SK-N-SH treated with all-trans-retinoic acid at 6 μM for 48 hours (cell line): ENCODE results near the gene RASAL2.

ENCODE experiments used
- ATAC-seq: fragments of 200-7000 bp; cut with Tn5 transposase; 3 replicates; pipeline ENCODE4 v1.9.1; 2020; ENCODE audit warnings: mild to moderate bottlenecking, moderate library complexity
- ARNTL ChIP-seq: fragments of 450-650 bp; formaldehyde crosslinking; IDR thresholded peaks from 2 replicates; pipeline ENCODE4 v1.5.0; 2020; ENCODE audit warnings: low read depth, mild to moderate bottlenecking, moderate library complexity, borderline replicate concordance
- BACH2 ChIP-seq: fragments of 250-450 bp; sonication (Bioruptor Pico); IDR thresholded peaks from 2 replicates; pipeline ENCODE4 v1.9.0; 2021; ENCODE audit warnings: mild to moderate bottlenecking, borderline replicate concordance
- CREB5 ChIP-seq: fragments of 250-450 bp; sonication (Bioruptor Pico); IDR thresholded peaks from 2 replicates; pipeline ENCODE4 v1.5.1; 2020; ENCODE audit warnings: low read depth, mild to moderate bottlenecking, moderate library complexity
- CSDC2 ChIP-seq: fragments of 250-450 bp; sonication (Bioruptor Pico); IDR thresholded peaks from 2 replicates; pipeline ENCODE4 v1.5.0; 2020; ENCODE audit warnings: mild to moderate bottlenecking, moderate library complexity
- CSRNP3 ChIP-seq: fragments of 250-450 bp; sonication (Bioruptor Pico); IDR thresholded peaks from 2 replicates; pipeline ENCODE4 v1.5.1; 2021; ENCODE audit warnings: mild to moderate bottlenecking, moderate library complexity
- ESRRG ChIP-seq: fragments of 250-450 bp; sonication (Bioruptor Pico); IDR thresholded peaks from 2 replicates; pipeline ENCODE4 v1.6.1; 2021; ENCODE audit warnings: mild to moderate bottlenecking
- GLIS3 ChIP-seq: fragments of 250-450 bp; sonication (Bioruptor Pico); IDR thresholded peaks from 2 replicates; pipeline ENCODE4 v1.5.0; 2020; ENCODE audit warnings: mild to moderate bottlenecking, moderate library complexity
- ISL1 ChIP-seq: fragments of 250-450 bp; sonication (Bioruptor Pico); IDR thresholded peaks from 2 replicates; pipeline ENCODE4 v2.1.2; 2022; ENCODE audit warnings: mild to moderate bottlenecking, moderate library complexity
- PATZ1 ChIP-seq: fragments of 250-450 bp; sonication (Bioruptor Pico); IDR thresholded peaks from 2 replicates; pipeline ENCODE4 v1.8.0; 2020; ENCODE audit warnings: mild to moderate bottlenecking, moderate library complexity, borderline replicate concordance
- PPARA ChIP-seq: fragments of 250-450 bp; sonication (Bioruptor Pico); IDR thresholded peaks from 2 replicates; pipeline ENCODE4 v1.5.0; 2020; ENCODE audit warnings: mild to moderate bottlenecking, borderline replicate concordance
- RARB ChIP-seq: fragments of 250-450 bp; sonication (Bioruptor Pico); IDR thresholded peaks from 2 replicates; pipeline ENCODE4 v1.8.0; 2021; ENCODE audit warnings: mild to moderate bottlenecking, moderate library complexity
- SNAI2 ChIP-seq: fragments of 250-450 bp; sonication (Bioruptor Pico); IDR thresholded peaks from 2 replicates; pipeline ENCODE4 v1.5.0; 2020; ENCODE audit warnings: mild to moderate bottlenecking, moderate library complexity
- TCF4 ChIP-seq: fragments of 250-450 bp; sonication (Bioruptor Pico); IDR thresholded peaks from 2 replicates; pipeline ENCODE4 v1.8.0; 2021; ENCODE audit warnings: mild to moderate bottlenecking, moderate library complexity, borderline replicate concordance
- TOX ChIP-seq: fragments of 250-450 bp; sonication (Bioruptor Pico); IDR thresholded peaks from 2 replicates; pipeline ENCODE4 v1.8.0; 2021; ENCODE audit warnings: mild to moderate bottlenecking, moderate library complexity, borderline replicate concordance
- ZC3H10 ChIP-seq: fragments of 250-450 bp; sonication (Bioruptor Pico); IDR thresholded peaks from 2 replicates; pipeline ENCODE4 v1.5.1; 2021; ENCODE audit warnings: mild to moderate bottlenecking, moderate library complexity
- ZFP3 ChIP-seq: fragments of 250-450 bp; sonication (Bioruptor Pico); IDR thresholded peaks from 2 replicates; pipeline ENCODE4 v1.5.0; 2020; ENCODE audit warnings: mild to moderate bottlenecking, moderate library complexity
- ZFP30 ChIP-seq: fragments of 450-650 bp; formaldehyde crosslinking; IDR thresholded peaks from 2 replicates; pipeline ENCODE4 v1.5.0; 2022; ENCODE audit warnings: mild to moderate bottlenecking, moderate library complexity
- ZNF565 ChIP-seq: fragments of 450-650 bp; formaldehyde crosslinking; conservative IDR thresholded peaks from 2 replicates; pipeline ENCODE4 v1.5.0; 2020; ENCODE audit warnings: low read depth, mild to moderate bottlenecking, moderate library complexity
- ZNF70 ChIP-seq: fragments of 450-650 bp; formaldehyde crosslinking; IDR thresholded peaks from 2 replicates; pipeline ENCODE4 v1.5.0; 2020; ENCODE audit warnings: mild to moderate bottlenecking, moderate library complexity
- ZNF8 ChIP-seq: fragments of 450-650 bp; formaldehyde crosslinking; IDR thresholded peaks from 2 replicates; pipeline ENCODE4 v1.5.0; 2020; ENCODE audit warnings: mild to moderate bottlenecking, moderate library complexity
- TF ChIP-seq, protein P1 (sequence below): fragments of 250-450 bp; sonication (Bioruptor Pico); IDR thresholded peaks from 2 replicates; pipeline ENCODE4 v1.8.0; 2021; ENCODE audit warnings: low read depth, mild to moderate bottlenecking, moderate library complexity, borderline replicate concordance
- TF ChIP-seq, protein P2 (sequence below): fragments of 250-450 bp; sonication (Bioruptor Pico); IDR thresholded peaks from 2 replicates; pipeline ENCODE4 v1.5.0; 2020; ENCODE audit warnings: mild to moderate bottlenecking, moderate library complexity

Gene RASAL2

GRCh38 chr1:178484698-178485225 is 390.9 kb downstream of the RASAL2 start:
- TF ChIP-seq CSDC2 (CRISPR knock-in tag) (no peak), TOX (CRISPR knock-in tag) (no peak), BACH2 (CRISPR knock-in tag) (no peak), ESRRG (no peak), ZC3H10 (CRISPR knock-in tag) (no peak), GLIS3 (CRISPR knock-in tag) (no peak), TCF4 (CRISPR knock-in tag) (no peak), PPARA (no peak), ZNF70 (CRISPR knock-in tag) (no peak), SNAI2 (no peak), ISL1 (CRISPR knock-in tag) (no peak), ZFP3 (CRISPR knock-in tag) (no peak), ZNF8 (CRISPR knock-in tag) (no peak), ARNTL (no peak), RARB (CRISPR knock-in tag) (no peak), CREB5 (CRISPR knock-in tag) (no peak), ZFP30 (CRISPR knock-in tag) (no peak), CSRNP3 (CRISPR knock-in tag) (no peak)
- TF ChIP-seq, protein P1, sequence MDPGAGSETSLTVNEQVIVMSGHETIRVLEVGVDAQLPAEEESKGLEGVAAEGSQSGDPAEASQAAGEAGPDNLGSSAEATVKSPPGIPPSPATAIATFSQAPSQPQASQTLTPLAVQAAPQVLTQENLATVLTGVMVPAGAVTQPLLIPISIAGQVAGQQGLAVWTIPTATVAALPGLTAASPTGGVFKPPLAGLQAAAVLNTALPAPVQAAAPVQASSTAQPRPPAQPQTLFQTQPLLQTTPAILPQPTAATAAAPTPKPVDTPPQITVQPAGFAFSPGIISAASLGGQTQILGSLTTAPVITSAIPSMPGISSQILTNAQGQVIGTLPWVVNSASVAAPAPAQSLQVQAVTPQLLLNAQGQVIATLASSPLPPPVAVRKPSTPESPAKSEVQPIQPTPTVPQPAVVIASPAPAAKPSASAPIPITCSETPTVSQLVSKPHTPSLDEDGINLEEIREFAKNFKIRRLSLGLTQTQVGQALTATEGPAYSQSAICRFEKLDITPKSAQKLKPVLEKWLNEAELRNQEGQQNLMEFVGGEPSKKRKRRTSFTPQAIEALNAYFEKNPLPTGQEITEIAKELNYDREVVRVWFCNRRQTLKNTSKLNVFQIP (CRISPR knock-in tag): no peak
- ATAC-seq: no peak

DNA sequence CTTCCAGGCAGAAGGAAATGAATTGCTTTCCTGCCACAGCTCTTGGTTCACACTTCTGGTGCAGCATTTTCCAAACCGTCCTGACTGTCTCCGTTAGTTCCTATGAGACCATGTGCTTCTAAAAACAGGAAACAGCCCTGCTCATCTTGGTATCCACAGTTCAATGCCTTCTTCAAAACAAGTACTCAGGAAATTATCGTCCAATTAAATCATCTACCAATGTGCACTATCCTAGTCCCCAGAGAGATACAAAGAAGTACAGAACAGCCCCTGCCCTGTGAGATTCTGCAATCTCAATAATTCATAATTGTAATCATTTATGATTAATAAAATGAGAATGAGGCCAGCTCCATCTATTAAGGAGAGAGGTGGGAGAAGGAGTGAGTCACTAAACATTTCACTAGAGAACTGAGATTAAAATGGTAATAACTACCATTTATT is 391.7 kb downstream of the RASAL2 start:
- TF ChIP-seq BACH2 (CRISPR knock-in tag) (no peak), TCF4 (CRISPR knock-in tag) (no peak), PATZ1 (no peak), ZNF565 (no peak), RARB (CRISPR knock-in tag) (no peak), PPARA (no peak), ARNTL (no peak), ESRRG (no peak)
- TF ChIP-seq, protein P1 (CRISPR knock-in tag): no peak
- TF ChIP-seq, protein P2, sequence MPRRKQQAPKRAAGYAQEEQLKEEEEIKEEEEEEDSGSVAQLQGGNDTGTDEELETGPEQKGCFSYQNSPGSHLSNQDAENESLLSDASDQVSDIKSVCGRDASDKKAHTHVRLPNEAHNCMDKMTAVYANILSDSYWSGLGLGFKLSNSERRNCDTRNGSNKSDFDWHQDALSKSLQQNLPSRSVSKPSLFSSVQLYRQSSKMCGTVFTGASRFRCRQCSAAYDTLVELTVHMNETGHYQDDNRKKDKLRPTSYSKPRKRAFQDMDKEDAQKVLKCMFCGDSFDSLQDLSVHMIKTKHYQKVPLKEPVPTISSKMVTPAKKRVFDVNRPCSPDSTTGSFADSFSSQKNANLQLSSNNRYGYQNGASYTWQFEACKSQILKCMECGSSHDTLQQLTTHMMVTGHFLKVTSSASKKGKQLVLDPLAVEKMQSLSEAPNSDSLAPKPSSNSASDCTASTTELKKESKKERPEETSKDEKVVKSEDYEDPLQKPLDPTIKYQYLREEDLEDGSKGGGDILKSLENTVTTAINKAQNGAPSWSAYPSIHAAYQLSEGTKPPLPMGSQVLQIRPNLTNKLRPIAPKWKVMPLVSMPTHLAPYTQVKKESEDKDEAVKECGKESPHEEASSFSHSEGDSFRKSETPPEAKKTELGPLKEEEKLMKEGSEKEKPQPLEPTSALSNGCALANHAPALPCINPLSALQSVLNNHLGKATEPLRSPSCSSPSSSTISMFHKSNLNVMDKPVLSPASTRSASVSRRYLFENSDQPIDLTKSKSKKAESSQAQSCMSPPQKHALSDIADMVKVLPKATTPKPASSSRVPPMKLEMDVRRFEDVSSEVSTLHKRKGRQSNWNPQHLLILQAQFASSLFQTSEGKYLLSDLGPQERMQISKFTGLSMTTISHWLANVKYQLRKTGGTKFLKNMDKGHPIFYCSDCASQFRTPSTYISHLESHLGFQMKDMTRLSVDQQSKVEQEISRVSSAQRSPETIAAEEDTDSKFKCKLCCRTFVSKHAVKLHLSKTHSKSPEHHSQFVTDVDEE (CRISPR knock-in tag): no peak
- TF ChIP-seq, all 23 proteins: peak for 0
- no peak for ATAC-seq
